Tongue (tissue), 2 donors: Measurements from ENCODE around the gene MDK. TPM values are rescaled to one million over a fixed set of nuclear protein-coding genes. Genes with fewer than 3 reads are reported as not detected.

Experiments
- DNase-seq: peaks from one replicate; pipeline ENCODE4 v3.0.0-alpha.2; 2015
- total RNA-seq: library from RNA; depleted of rRNA; stranded (reverse); fragments of >200 nt; gene quantifications from one replicate; pipeline ENCODE4 v1.2.3, GENCODE V29; 2014

MDK gene
- 81.8 TPM for total RNA-seq

GRCh38 chr11:46381048-46381818, at the start of gene MDK:
Gene MDK, plus strand, starts transcription at chr11:46381669. Its CDS starts 389 bp downstream, at chr11:46382058.
- DNase-seq, result peak; percentile 76

- DNase-seq, result no peak
Measured at GRCh38 chr11:46332093-46332567, 49.3 kb upstream of the MDK start.

DNA sequence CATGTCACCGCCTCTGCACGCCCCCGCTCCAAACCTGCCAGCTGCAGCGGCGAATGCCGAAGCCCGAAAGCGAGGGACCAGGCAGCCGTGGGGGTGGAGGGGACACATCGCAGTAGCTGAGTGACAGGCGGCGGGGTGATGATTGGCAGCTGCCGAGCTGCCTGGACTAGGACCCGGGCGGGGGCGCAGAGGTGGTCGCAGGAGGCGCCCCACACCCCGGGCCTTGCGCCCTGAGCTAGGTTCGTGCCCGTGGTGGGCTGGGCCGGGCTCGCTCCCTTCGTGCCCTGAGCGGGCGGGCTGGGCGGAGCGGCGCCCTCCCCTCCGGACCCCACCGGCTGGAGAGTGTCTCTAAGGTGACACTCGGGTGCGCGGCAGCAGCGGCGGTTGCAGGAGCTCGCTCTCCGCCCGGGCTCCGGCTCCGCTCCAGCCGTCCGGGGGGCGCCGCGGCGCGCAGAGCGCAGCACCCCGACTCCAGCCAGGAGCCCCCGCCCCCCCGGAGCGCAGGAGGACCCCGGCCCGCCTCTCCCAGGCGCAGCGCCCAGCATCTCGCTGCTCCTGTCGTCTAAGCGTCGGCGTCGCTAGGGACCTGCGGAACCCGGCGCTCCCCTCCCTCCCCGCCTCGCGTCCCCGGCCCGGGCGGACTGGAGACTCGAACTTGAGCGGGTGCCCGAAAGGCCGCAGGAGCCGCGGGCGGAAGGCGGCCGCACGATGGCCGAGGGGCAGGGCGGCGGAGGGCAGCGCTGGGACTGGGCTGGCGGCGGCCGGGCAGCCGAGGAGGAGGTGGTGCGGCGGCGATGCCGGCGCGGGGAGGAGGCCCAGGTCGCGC, 48.7 kb upstream of the MDK start:
- peak; percentile 30 for DNase-seq

GRCh38 chr11:46333394-46333947, 48.0 kb upstream of the MDK start:
- DNase-seq, result peak; percentile 25

- DNase-seq, result no peak
Measured at GRCh38 chr11:46334211-46334610, 47.3 kb upstream of the MDK start.

GRCh38 chr11:46335271-46335670, 46.2 kb upstream of the MDK start:
- DNase-seq, result no peak

- DNase-seq, result no peak
Measured at GRCh38 chr11:46335890-46336562, 45.4 kb upstream of the MDK start.

DNA sequence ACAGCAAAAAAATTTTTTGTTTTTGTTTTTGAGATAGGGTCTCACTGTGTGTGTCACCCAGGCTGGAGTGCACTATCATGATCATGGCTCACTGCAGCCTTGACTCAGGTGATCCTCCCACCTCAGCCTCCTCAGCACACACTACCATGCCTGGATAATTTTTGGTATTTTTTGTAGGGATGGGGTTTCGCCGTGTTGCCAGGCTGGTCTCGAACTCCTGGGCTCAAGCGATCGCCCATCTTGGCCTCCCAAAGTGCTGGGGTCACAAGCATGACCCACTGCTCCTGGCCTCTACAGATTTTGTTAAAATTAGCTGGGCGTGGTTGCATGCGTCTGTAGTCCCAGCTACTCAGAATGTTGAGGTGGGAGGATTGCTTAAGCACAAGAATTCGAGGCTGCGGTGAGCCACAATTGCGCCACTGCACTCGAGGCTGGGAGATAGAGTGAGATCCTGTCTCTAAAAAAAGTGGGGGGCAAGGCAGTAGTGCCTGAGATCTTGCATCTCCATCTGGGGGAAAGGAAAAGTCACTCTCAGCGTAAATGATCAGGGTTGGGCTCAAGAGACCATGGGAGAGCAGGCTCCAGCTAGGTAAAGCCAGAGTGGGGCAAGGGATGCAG, 44.8 kb upstream of the MDK start:
- no peak for DNase-seq

DNA sequence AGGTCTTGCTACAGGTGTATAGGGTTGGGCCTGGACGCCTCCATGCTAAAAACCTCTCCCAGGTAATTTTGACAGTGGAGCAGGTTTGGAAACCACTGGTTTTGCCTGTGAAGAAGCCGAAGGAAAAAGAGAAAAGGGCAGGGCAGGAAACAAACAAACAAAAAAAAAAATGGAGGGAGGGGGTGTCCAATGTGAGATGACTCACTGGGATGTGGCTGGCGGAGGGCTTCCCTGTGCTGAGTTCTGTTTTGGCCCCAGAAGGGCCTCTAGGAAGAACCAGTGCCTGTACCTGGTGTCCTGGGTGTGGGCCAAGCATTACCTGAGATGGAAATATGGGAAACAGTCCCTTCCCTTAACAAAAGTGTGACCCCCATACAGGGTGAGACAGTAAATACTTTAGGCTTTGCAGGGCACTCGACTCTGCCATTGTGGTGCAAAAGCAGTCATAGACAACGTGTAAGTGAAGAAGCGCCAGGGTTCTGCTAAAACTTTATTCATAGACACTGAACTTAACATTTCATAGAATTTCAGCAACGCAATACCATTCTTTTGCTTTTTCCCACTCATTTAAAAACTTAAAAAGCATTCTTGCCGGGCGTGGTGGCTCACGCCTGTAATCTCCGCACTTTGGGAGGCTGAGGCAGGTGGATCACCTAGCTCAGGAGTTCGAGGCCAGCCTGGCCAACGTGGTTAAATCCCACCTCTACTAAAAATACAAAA, 43.7 kb upstream of the MDK start:
- no peak for DNase-seq

- DNase-seq, result no peak
Measured at GRCh38 chr11:46338636-46338987, 42.9 kb upstream of the MDK start.

GRCh38 chr11:46338988-46339666, 42.3 kb upstream of the MDK start:
- peak; percentile 78 for DNase-seq

- no peak for DNase-seq
Measured at GRCh38 chr11:46339816-46340215, 41.7 kb upstream of the MDK start.

GRCh38 chr11:46341454-46341853, 40.0 kb upstream of the MDK start:
- no peak for DNase-seq

- peak; percentile 73 for DNase-seq
Measured at GRCh38 chr11:46342239-46342638, 39.2 kb upstream of the MDK start.

- DNase-seq, result no peak
Measured at GRCh38 chr11:46343520-46343919, 37.9 kb upstream of the MDK start.

DNA sequence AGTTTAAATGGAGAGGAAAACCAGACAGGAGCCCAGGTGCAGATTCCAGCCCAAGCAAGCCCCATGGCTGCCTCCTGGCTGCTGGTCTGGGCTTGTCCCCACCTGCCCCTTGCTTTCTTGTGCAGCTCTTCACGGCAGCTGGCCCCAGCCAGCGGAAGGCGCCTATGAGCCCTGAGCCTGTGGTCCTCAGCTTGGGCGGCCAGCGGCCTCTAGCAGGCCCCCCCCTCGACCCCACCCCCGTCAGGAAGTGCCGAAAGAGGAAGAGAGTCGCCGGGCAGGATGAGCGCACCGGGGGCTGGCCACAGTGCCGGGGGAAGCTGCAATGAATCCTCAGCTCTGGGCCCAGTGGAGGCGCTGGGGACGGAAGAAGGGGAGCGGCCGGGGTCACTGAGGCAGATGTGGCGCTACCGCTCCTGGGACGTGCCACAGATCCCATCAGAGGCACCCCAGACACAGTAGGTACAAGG, 36.3 kb upstream of the MDK start:
- peak; percentile 51 for DNase-seq

GRCh38 chr11:46345881-46346484, 35.5 kb upstream of the MDK start:
- no peak for DNase-seq

DNA sequence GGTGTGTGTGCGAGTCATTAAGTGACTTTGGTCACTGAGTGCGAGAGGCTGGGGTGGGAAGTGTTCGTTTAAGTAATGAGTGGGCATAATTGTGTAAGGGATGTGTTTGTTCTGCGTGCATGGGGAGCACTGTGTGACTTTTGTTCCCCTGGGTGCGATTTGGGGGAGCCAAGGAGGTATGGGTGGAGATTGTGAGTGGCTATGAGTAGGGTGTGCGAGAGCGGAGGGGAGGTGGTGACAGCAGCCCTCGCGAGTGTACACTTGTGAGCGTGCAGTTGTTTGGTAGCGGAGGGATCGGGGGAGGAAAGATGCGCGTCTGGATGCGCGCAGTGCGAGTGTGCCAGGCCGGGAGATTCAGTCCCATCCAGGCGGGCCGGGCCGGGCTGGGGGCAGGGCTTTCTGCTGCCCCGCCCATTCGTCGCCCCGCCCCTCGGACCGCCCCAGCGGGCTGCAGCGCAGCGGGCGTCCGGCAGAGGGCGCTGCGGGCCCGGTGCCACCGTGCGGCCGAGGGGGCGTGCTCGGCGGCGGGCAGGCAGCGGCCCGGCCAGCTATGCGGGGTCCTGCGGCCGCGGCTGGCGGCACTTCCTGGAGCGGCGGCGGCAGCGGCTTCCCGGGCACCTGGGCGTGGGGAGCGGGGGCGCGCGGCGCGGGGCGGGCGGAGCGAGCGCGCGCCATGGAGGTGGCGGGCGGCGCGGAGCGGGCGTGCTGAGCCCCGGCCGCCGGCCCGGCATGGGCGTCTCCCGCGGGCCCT, 34.4 kb upstream of the MDK start, which contains the start of gene DGKZ:
Gene DGKZ (plus strand): TSS at position 578 of the 751 bp plus-strand sequence. CDS start 197 bp downstream, outside the sequence.
- DNase-seq, result peak; percentile 91

- no peak for DNase-seq
Measured at GRCh38 chr11:46347637-46348311, 33.7 kb upstream of the MDK start.
